Measurements from ENCODE around the gene ANKRD9. TPM values are rescaled to one million over a fixed set of nuclear protein-coding genes. Genes with fewer than 3 reads are reported as not detected.

Gene ANKRD9
- total RNA-seq, 1 donor from 2014 or later: 137 TPM

Small RNA genes within 50 kb of the gene (microRNA-seq; reads per million reads assigned to microRNA genes)
- gene MIR4309: not detected

Other genes with a start within 250 kb of the ANKRD9 start
- gene MOK, start 204.6 kb downstream of the ANKRD9 start, total RNA-seq: 9.5 TPM
- 10.2 TPM for gene ZNF839, start 190.0 kb downstream of the ANKRD9 start, total RNA-seq
- 24.5 TPM for gene CINP, start 146.9 kb downstream of the ANKRD9 start, total RNA-seq
- gene TECPR2, start 146.8 kb downstream of the ANKRD9 start, total RNA-seq: 28.0 TPM
- 12.5 TPM for gene RCOR1, start 82.9 kb upstream of the ANKRD9 start, total RNA-seq

Data from cardiac septum (tissue), 1 donor.